ENCODE data around the gene HDAC4. TPM values are rescaled to one million over a fixed set of nuclear protein-coding genes. Genes with fewer than 3 reads are reported as not detected.

The HDAC4 gene
- total and polyA plus RNA-seq, 2 experiments from 2014 or later: 9.3 to 10.8 TPM

- H3K9me3 ChIP-seq (ENCODE audit: low read depth): no peaks in the 10 kb centered on the region
- no peak for TF ChIP-seq EZH2 (IDR thresholded peaks at IDR 0.05; ENCODE audit: borderline replicate concordance)
- no peak for TF ChIP-seq EZH2phosphoT487 (IDR thresholded peaks at IDR 0.05; ENCODE audit: low read depth, severe bottlenecking, unreplicated experiment)
- TF ChIP-seq CTCF (IDR thresholded peaks at IDR 0.05; ENCODE audit: poor library complexity): no peak
- H3K27ac ChIP-seq: no peak overlapping the region
- WGBS (ENCODE audit: low lambda C conversion rate, missing lambda C conversion rate): 93% methylated on average over 9 of the region's 9 CpGs
- no peak overlapping the region for H2AFZ ChIP-seq
- H3K36me3 ChIP-seq (replicated peaks; ENCODE audit: insufficient read depth, low read depth): no peaks in the 10 kb centered on the region
- no peaks in the 10 kb centered on the region for H3K4me1 ChIP-seq (ENCODE audit: insufficient read depth)
- no peaks in the 10 kb centered on the region for H3K79me2 ChIP-seq
- no peaks in the 10 kb centered on the region for H3K9me2 ChIP-seq (replicated peaks; ENCODE audit: insufficient read depth)
- DNase-seq (ENCODE audit: low spot score): no peak
- H3K27me3 ChIP-seq: no peaks in the 10 kb centered on the region
- no peak overlapping the region for H3K4me3 ChIP-seq
- no peaks in the 10 kb centered on the region for H4K20me1 ChIP-seq (ENCODE audit: insufficient read depth, poor library complexity, severe bottlenecking)
- no peak overlapping the region for H3K4me2 ChIP-seq
Measured at GRCh38 chr2:239145601-239146000, 255.2 kb downstream of the HDAC4 start.

GRCh38 chr2:239145106-239145505 is 255.7 kb downstream of the HDAC4 start:
- Histone ChIP-seq H3K9me2 (replicated peaks; ENCODE audit: insufficient read depth) (no peaks in the 10 kb centered on the region), H3K79me2 (no peaks in the 10 kb centered on the region), H3K9me3 (ENCODE audit: low read depth) (no peaks in the 10 kb centered on the region), H3K4me2 (no peak overlapping the region), H3K27me3 (no peaks in the 10 kb centered on the region), H4K20me1 (ENCODE audit: insufficient read depth, poor library complexity, severe bottlenecking) (no peaks in the 10 kb centered on the region), H3K4me3 (no peak overlapping the region), H3K36me3 (replicated peaks; ENCODE audit: insufficient read depth, low read depth) (no peaks in the 10 kb centered on the region), H3K27ac (no peak overlapping the region), H3K4me1 (ENCODE audit: insufficient read depth) (no peaks in the 10 kb centered on the region), H2AFZ (no peak overlapping the region)
- DNase-seq (ENCODE audit: low spot score): no peak
- TF ChIP-seq EZH2phosphoT487 (IDR thresholded peaks at IDR 0.05; ENCODE audit: low read depth, severe bottlenecking, unreplicated experiment) (no peak), CTCF (IDR thresholded peaks at IDR 0.05; ENCODE audit: poor library complexity) (no peak), EZH2 (IDR thresholded peaks at IDR 0.05; ENCODE audit: borderline replicate concordance) (no peak)
- 95% methylated on average over 13 of the region's 15 CpGs for WGBS (ENCODE audit: low lambda C conversion rate, missing lambda C conversion rate)

GRCh38 chr2:239144713-239144999 is 256.2 kb downstream of the HDAC4 start:
- no peak for TF ChIP-seq EZH2phosphoT487 (IDR thresholded peaks at IDR 0.05; ENCODE audit: low read depth, severe bottlenecking, unreplicated experiment)
- no peak for TF ChIP-seq CTCF (IDR thresholded peaks at IDR 0.05; ENCODE audit: poor library complexity)
- no peak for TF ChIP-seq EZH2 (IDR thresholded peaks at IDR 0.05; ENCODE audit: borderline replicate concordance)
- H3K4me2 ChIP-seq: no peak overlapping the region
- H3K27me3 ChIP-seq: no peaks in the 10 kb centered on the region
- no peaks in the 10 kb centered on the region for H3K9me3 ChIP-seq (ENCODE audit: low read depth)
- WGBS (ENCODE audit: low lambda C conversion rate, missing lambda C conversion rate): 81% methylated on average over 5 of the region's 5 CpGs
- no peaks in the 10 kb centered on the region for H3K36me3 ChIP-seq (replicated peaks; ENCODE audit: insufficient read depth, low read depth)
- H2AFZ ChIP-seq: no peak overlapping the region
- H3K27ac ChIP-seq: no peak overlapping the region
- no peak for DNase-seq (ENCODE audit: low spot score)
- H3K4me3 ChIP-seq: no peak overlapping the region
- no peaks in the 10 kb centered on the region for H3K4me1 ChIP-seq (ENCODE audit: insufficient read depth)
- no peaks in the 10 kb centered on the region for H3K79me2 ChIP-seq
- H3K9me2 ChIP-seq (replicated peaks; ENCODE audit: insufficient read depth): no peaks in the 10 kb centered on the region
- no peaks in the 10 kb centered on the region for H4K20me1 ChIP-seq (ENCODE audit: insufficient read depth, poor library complexity, severe bottlenecking)
